AG04450 (cell line): Measurements from ENCODE around the gene GRIN2C. TPM values are rescaled to one million over a fixed set of nuclear protein-coding genes. Genes with fewer than 3 reads are reported as not detected.

Source experiments
- CTCF ChIA-PET: fragments of 300-600, 350-600 bp; formaldehyde crosslinking; extraction: SDS; loops from one replicate; lab custom pipeline; 2022; ENCODE audit warnings: antibody characterized with exemption, inconsistent platforms; lab: Charles Lee
- POLR2A ChIA-PET: fragments of 350-600 bp; formaldehyde crosslinking; extraction: SDS; loops from one replicate; lab custom pipeline; 2021; ENCODE audit warnings: antibody characterized with exemption, inconsistent platforms; lab: Yijun Ruan, JAX
- DNase-seq: peaks from one replicate; pipeline ENCODE4 v3.0.0-alpha.2; 2011; ENCODE audit warnings: low read depth, low spot score
- H3K27ac ChIP-seq: one replicate; pipeline ENCODE4 v1.5.1; 2012; ENCODE audit warnings: low read depth, low read length, control low read depth
- H3K27me3 ChIP-seq: one replicate; pipeline ENCODE4 v1.6.0; 2012; ENCODE audit warnings: low read length; ENCODE audit not compliant: control insufficient read depth, insufficient read depth
- H3K4me3 ChIP-seq: 2 replicates; pipeline ENCODE4 v1.5.1; 2011; ENCODE audit warnings: mild to moderate bottlenecking, low read depth, low read length, control low read depth
- H3K9me3 ChIP-seq: 2 replicates; pipeline ENCODE4 v1.5.1; 2012; ENCODE audit warnings: low read length; ENCODE audit not compliant: control insufficient read depth, insufficient read depth
- CTCF ChIP-seq: IDR thresholded peaks from 2 replicates; pipeline ENCODE4 v1.5.1; 2011; ENCODE audit warnings: low read depth, low read length, control low read depth, inconsistent platforms
- polyA plus RNA-seq: library from polyadenylated mRNA; depleted of rRNA; stranded (reverse); fragments of >200 nt; gene quantifications from 2 replicates; pipeline ENCODE4 v1.2.3, GENCODE V29; 2011

GRIN2C gene
- polyA plus RNA-seq, 1 experiment, result not detected

GRCh38 chr17:74856112-74856511 lies 3.6 kb downstream of the GRIN2C start:
- no peak overlapping the region for H3K4me3 ChIP-seq
- H3K27me3 ChIP-seq, result peaks cover 78% of the 10 kb centered on the region
- H3K27ac ChIP-seq, result no peak overlapping the region
- TF ChIP-seq CTCF, result no peak
- CTCF ChIA-PET, result interaction anchor here (1.2 to 5.4 kb wide), 4 partner anchors 9 to 112 kb away, joined by 4 to 41 read pairs (median 6); no protein-coding TSS in a partner anchor
- DNase-seq, result no peak
- POLR2A ChIA-PET, result interaction anchor here (2.6 kb wide), 1 partner anchor 17 kb away, joined by 8 read pairs; the partner anchor contains the start of gene FDXR
- H3K9me3 ChIP-seq, result peaks cover 5% of the 10 kb centered on the region; the same call in 1 of the 2 replicates

GRCh38 chr17:74855323-74855722 lies 4.4 kb downstream of the GRIN2C start:
- H3K27me3 ChIP-seq, result peaks cover 77% of the 10 kb centered on the region
- ChIA-PET CTCF (interaction anchor here (1.2 to 5.4 kb wide), 3 partner anchors 10 to 64 kb away, joined by 4 to 41 read pairs (median 5); no protein-coding TSS in a partner anchor), POLR2A (no interaction called here)

DNA sequence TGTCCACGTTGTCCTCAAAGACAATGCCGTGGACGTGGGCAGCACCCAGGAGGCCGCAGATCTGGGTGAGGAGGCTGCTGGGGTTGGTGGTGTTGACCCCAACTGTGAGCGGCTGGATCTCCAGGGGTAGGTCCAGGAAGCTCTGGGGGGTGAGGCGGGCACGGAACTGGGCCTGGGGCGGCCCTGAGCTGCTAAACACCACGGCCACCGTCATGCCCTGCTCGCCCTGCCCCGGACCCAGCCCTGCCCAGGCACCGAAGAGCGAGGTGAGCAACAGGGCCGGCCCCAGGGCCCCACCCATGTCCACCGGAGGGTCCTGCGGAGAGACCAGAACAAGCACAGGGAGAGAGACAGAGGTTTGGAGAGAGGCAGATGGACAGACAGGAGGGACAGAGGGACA lies 4.9 kb downstream of the GRIN2C start:
- no peak for TF ChIP-seq CTCF
- POLR2A ChIA-PET, result no interaction called here
- no peak overlapping the region for H3K27ac ChIP-seq
- H3K27me3 ChIP-seq, result peaks cover 75% of the 10 kb centered on the region
- no peak overlapping the region for H3K4me3 ChIP-seq
- no peak for DNase-seq
- H3K9me3 ChIP-seq, result peaks cover 5% of the 10 kb centered on the region; the same call in 1 of the 2 replicates
- CTCF ChIA-PET, result interaction anchor here (1.7 to 5.4 kb wide), 2 partner anchors 11 to 64 kb away, joined by 5 to 41 read pairs; no protein-coding TSS in a partner anchor

More at GRCh38 chr17:74855323-74855722, 4.4 kb downstream of the GRIN2C start:
- TF ChIP-seq CTCF, result no peak
- peaks cover 5% of the 10 kb centered on the region; the same call in 1 of the 2 replicates for H3K9me3 ChIP-seq
- DNase-seq, result no peak
- H3K4me3 ChIP-seq, result no peak overlapping the region
- H3K27ac ChIP-seq, result no peak overlapping the region

GRCh38 chr17:74853669-74854068 lies 6.0 kb downstream of the GRIN2C start:
- CTCF ChIA-PET, result interaction anchor here (1.1 to 2.4 kb wide), 4 partner anchors 8 to 62 kb away, joined by 4 to 11 read pairs (median 5); no protein-coding TSS in a partner anchor
- no peak for DNase-seq
- Histone ChIP-seq H3K27me3 (peaks cover 66% of the 10 kb centered on the region), H3K4me3 (no peak overlapping the region), H3K27ac (no peak overlapping the region), H3K9me3 (peaks cover 5% of the 10 kb centered on the region; the same call in 1 of the 2 replicates)
- POLR2A ChIA-PET, result interaction anchor here (1.1 kb wide), 1 partner anchor 20 kb away, joined by 4 read pairs; the partner anchor contains the start of gene FDXR
- TF ChIP-seq CTCF, result no peak

DNA sequence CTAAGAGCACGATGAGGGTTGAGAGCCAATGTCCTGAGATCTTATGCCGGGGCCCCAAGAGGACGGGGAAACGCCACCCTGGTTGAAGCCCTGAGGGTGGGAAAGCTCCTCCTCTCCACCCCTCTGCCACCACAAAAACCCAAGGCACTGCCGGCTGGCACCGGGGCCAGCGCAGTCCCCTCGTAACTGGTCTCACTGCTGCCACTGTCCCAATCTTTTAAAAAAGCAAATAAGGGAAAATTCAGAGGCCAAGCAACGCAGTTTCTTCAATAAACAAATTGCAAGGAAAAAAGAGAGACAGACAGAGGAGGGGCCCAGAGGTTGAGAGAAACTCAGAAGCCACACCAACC lies 6.7 kb downstream of the GRIN2C start:
- CTCF ChIA-PET, result interaction anchor here (0.9 to 2.4 kb wide), 5 partner anchors 9 to 62 kb away, joined by 3 to 11 read pairs (median 4); no protein-coding TSS in a partner anchor
- Histone ChIP-seq H3K9me3 (peaks cover 5% of the 10 kb centered on the region; the same call in 1 of the 2 replicates), H3K27me3 (peaks cover 65% of the 10 kb centered on the region), H3K27ac (no peak overlapping the region), H3K4me3 (no peak overlapping the region)
- no peak for TF ChIP-seq CTCF
- POLR2A ChIA-PET, result interaction anchor here (1.0 to 1.5 kb wide), 3 partner anchors 10 to 20 kb away, joined by 3 read pairs; no protein-coding TSS in a partner anchor
- DNase-seq, result no peak
